ENCODE results near the gene MGAT4A. TPM values are rescaled to one million over a fixed set of nuclear protein-coding genes. Genes with fewer than 3 reads are reported as not detected.

MGAT4A gene
- total and polyA plus RNA-seq, 7 donors: 3.0 to 12.3 (median 8.0) TPM

GRCh38 chr2:98746426-98746825, 15.5 kb upstream of the MGAT4A start:
- intact Hi-C loops (cut with DNase I): no loop called here
- DNase-seq (no peak), ATAC-seq (no peak)
- no peak overlapping the region for H3K27ac ChIP-seq
- H3K36me3 ChIP-seq (ENCODE audit: insufficient read depth in 1 of 2, low read depth in 1 of 2): no peaks in the 10 kb centered on the region
- H3K9me3 ChIP-seq: no peaks in the 10 kb centered on the region
- H3K4me3 ChIP-seq: no peak overlapping the region
- no peaks in the 10 kb centered on the region for H3K27me3 ChIP-seq (ENCODE audit: insufficient read depth in 3 of 3, low read length in 2 of 3)
- no peaks in the 10 kb centered on the region for H3K4me1 ChIP-seq
- no peak for TF ChIP-seq CTCF (IDR thresholded peaks at IDR 0.05)

GRCh38 chr2:98744595-98744994, 13.7 kb upstream of the MGAT4A start:
- H3K4me3 ChIP-seq: no peak overlapping the region
- DNase-seq (no peak), ATAC-seq (no peak)
- no peaks in the 10 kb centered on the region for H3K36me3 ChIP-seq (ENCODE audit: insufficient read depth in 1 of 2, low read depth in 1 of 2)
- TF ChIP-seq CTCF (IDR thresholded peaks at IDR 0.05): no peak
- 77 to 91% (median 87%) methylated on average over 5 of the region's 5 CpGs for WGBS, 3 donors
- H3K4me1 ChIP-seq: no peaks in the 10 kb centered on the region
- H3K27me3 ChIP-seq (ENCODE audit: insufficient read depth in 3 of 3, low read length in 2 of 3): no peaks in the 10 kb centered on the region
- no peaks in the 10 kb centered on the region for H3K9me3 ChIP-seq
- intact Hi-C loops (cut with DNase I): no loop called here
- no peak overlapping the region for H3K27ac ChIP-seq

DNA sequence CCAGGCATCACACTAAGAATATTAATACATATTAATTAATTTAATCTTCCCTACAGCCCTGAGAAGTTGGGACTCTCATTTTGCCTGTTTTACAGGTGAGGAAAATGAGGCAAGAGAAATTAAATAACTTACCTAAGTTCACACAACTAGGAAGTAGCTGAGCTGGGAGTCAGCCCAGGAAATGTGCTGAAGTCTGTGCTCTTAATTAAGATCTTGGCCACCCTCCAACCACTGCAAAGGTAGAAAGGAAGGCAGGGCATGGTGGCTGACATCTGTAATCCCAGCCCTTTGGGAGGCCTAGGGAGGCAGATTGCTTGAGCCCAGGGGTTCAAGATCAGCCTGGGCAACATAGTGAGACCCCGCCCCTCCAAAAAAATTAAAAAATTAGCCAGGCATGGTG, 12.9 kb upstream of the MGAT4A start:
- no peak for TF ChIP-seq CTCF (IDR thresholded peaks at IDR 0.05)
- ATAC-seq (no peak), DNase-seq (no peak)
- Histone ChIP-seq H3K4me1 (no peaks in the 10 kb centered on the region), H3K27me3 (ENCODE audit: insufficient read depth in 3 of 3, low read length in 2 of 3) (no peaks in the 10 kb centered on the region), H3K27ac (no peak overlapping the region), H3K36me3 (ENCODE audit: insufficient read depth in 1 of 2, low read depth in 1 of 2) (no peaks in the 10 kb centered on the region), H3K9me3 (no peaks in the 10 kb centered on the region), H3K4me3 (no peak overlapping the region)
- intact Hi-C loops (cut with DNase I): no loop called here
- WGBS, 3 donors: 75 to 92% (median 90%) methylated on average over 1 of the region's 1 CpG

DNA sequence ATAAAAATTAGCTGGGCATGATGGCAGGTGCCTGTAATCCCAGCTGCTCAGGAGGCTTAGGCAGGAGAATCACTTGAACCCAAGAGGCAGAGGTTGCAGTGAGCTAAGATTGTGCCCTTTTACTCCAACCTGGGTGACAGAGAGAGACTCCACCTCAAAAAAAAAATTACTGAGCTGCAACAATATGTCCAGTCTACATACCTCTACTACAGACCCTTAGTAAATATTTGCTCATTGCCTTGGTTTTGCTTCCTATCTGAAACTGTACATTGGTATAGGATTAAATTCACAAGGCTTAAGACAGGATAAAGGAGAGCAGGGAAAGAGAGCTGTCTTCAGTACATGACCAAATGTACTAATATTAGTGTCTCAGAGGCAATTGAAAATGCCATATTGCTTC, 8.1 kb upstream of the MGAT4A start:
- no peak for DNase-seq
- no peaks in the 10 kb centered on the region for H3K36me3 ChIP-seq (ENCODE audit: insufficient read depth in 1 of 2, low read depth in 1 of 2)
- TF ChIP-seq CTCF (IDR thresholded peaks at IDR 0.05): no peak
- H3K9me3 ChIP-seq: no peaks in the 10 kb centered on the region
- ATAC-seq: no peak
- no peak overlapping the region for H3K4me3 ChIP-seq
- H3K4me1 ChIP-seq: no peaks in the 10 kb centered on the region
- H3K27ac ChIP-seq: no peak overlapping the region
- H3K27me3 ChIP-seq (ENCODE audit: insufficient read depth in 3 of 3, low read length in 2 of 3): no peaks in the 10 kb centered on the region
- intact Hi-C loops (cut with DNase I): no loop called here

DNA sequence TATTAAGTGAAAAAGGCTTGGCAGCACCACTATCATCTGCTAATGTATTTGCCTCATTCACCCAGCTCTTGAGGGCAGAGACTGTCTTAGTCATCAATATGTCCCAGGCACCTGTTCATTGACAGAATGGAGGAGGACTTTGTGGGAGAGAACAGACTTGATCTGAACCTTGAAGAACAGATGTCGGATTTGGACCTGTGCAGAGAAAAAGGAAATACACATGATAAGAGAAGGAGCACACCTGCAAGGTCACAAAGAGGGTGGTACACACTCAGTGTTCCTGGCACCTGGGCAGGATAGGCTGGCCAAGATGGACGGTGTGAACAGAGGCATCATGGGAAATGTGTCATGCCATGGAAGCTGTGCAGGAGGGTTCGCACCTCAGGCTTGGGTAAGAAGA, 7.4 kb upstream of the MGAT4A start:
- DNase-seq: no peak
- no peaks in the 10 kb centered on the region for H3K4me1 ChIP-seq
- H3K36me3 ChIP-seq (ENCODE audit: insufficient read depth in 1 of 2, low read depth in 1 of 2): no peaks in the 10 kb centered on the region
- no peak for ATAC-seq
- WGBS, 3 donors: 86 to 91% (median 87%) methylated on average over 3 of the region's 3 CpGs
- no peaks in the 10 kb centered on the region for H3K27me3 ChIP-seq (ENCODE audit: insufficient read depth in 3 of 3, low read length in 2 of 3)
- no peak overlapping the region for H3K27ac ChIP-seq
- no peaks in the 10 kb centered on the region for H3K9me3 ChIP-seq
- H3K4me3 ChIP-seq: no peak overlapping the region
- intact Hi-C loops (cut with DNase I): no loop called here
- no peak for TF ChIP-seq CTCF (IDR thresholded peaks at IDR 0.05)

Measured in psoas muscle (tissue), 8 donors.